HepG2 (cell line): ENCODE data around the gene DOK1. TPM values are rescaled to one million over a fixed set of nuclear protein-coding genes. Genes with fewer than 3 reads are reported as not detected.

Experiments used
- DPF2 ChIP-seq: sonication (generic); formaldehyde crosslinking; IDR thresholded peaks from 2 replicates; pipeline ENCODE4 v1.4.0; 2020; ENCODE audit warnings: mild to moderate bottlenecking, low read depth, missing genetic modification reagents, borderline replicate concordance
- E2F2 ChIP-seq: sonication (generic); formaldehyde crosslinking; IDR thresholded peaks from 2 replicates; pipeline ENCODE4 v1.4.0; 2020; ENCODE audit warnings: missing genetic modification reagents, borderline replicate concordance
- FOXC1 ChIP-seq: sonication (generic); formaldehyde crosslinking; IDR thresholded peaks from 2 replicates; pipeline ENCODE4 v1.8.0; 2022; ENCODE audit warnings: mild to moderate bottlenecking, missing genetic modification reagents, borderline replicate concordance
- HINFP ChIP-seq: sonication (generic); formaldehyde crosslinking; IDR thresholded peaks from 2 replicates; pipeline ENCODE4 v1.4.0; 2020; ENCODE audit warnings: low read depth, mild to moderate bottlenecking, missing genetic modification reagents
- HNRNPL ChIP-seq: fragments of 200-400 bp; formaldehyde crosslinking; IDR thresholded peaks from 2 replicates; pipeline ENCODE4 v1.6.1; 2017; ENCODE audit warnings: mild to moderate bottlenecking, low read depth, low read length
- JUN ChIP-seq: sonication (generic); formaldehyde crosslinking; IDR thresholded peaks from 2 replicates; pipeline ENCODE4 v1.4.0; 2020; ENCODE audit warnings: mild to moderate bottlenecking, missing genetic modification reagents
- RNF219 ChIP-seq: sonication (generic); formaldehyde crosslinking; IDR thresholded peaks from 2 replicates; pipeline ENCODE4 v1.5.0; 2020; ENCODE audit warnings: mild to moderate bottlenecking, missing genetic modification reagents
- RORA ChIP-seq: sonication (generic); formaldehyde crosslinking; IDR thresholded peaks from 2 replicates; pipeline ENCODE4 v1.5.0; 2020; ENCODE audit warnings: mild to moderate bottlenecking, missing genetic modification reagents, moderate library complexity
- SMAD3 ChIP-seq: sonication (generic); formaldehyde crosslinking; IDR thresholded peaks from 2 replicates; pipeline ENCODE4 v1.4.0; 2020; ENCODE audit warnings: missing genetic modification reagents
- TGIF2 ChIP-seq: IDR thresholded peaks from 2 replicates; pipeline ENCODE4 v1.6.1; 2016; ENCODE audit warnings: control low read depth, missing compliant biosample characterization
- ZFP41 ChIP-seq: sonication (generic); formaldehyde crosslinking; IDR thresholded peaks from 2 replicates; pipeline ENCODE4 v1.4.0; 2020; ENCODE audit warnings: mild to moderate bottlenecking, missing genetic modification reagents, borderline replicate concordance
- ZKSCAN8 ChIP-seq: IDR thresholded peaks from 2 replicates; pipeline ENCODE4 v1.6.1; 2016; ENCODE audit warnings: borderline replicate concordance, missing genetic modification reagents, missing compliant biosample characterization
- ZMAT3 ChIP-seq: sonication (generic); formaldehyde crosslinking; conservative IDR thresholded peaks from 2 replicates; pipeline ENCODE4 v1.7.0; 2021; ENCODE audit warnings: missing genetic modification reagents
- ZNF337 ChIP-seq: sonication (generic); formaldehyde crosslinking; IDR thresholded peaks from 2 replicates; pipeline ENCODE4 v1.5.1; 2020; ENCODE audit warnings: missing genetic modification reagents, low read depth, mild to moderate bottlenecking, borderline replicate concordance
- ZNF576 ChIP-seq: sonication (generic); formaldehyde crosslinking; IDR thresholded peaks from 2 replicates; pipeline ENCODE4 v1.4.0; 2020; ENCODE audit warnings: mild to moderate bottlenecking, missing genetic modification reagents
- polyA plus RNA-seq, 8 experiments: library from polyadenylated mRNA; depleted of rRNA in 3 of 8; stranded (reverse) in 7 of 8; unstranded in 1 of 8; fragments of >200 nt; fragmentation: Illumina TruSeq in 4 of 8; extraction: Trizol in 4 of 8; gene quantifications; 2 replicates each; pipeline versions ENCODE4 v1.2.1 to v1.2.3, GENCODE V29; 2011 to 2016; ENCODE audit warnings: low read depth in 4 of 8, missing spikeins in 1 of 8, mixed read lengths in 1 of 8; ENCODE audit not compliant: insufficient read depth in 1 of 8
- total RNA-seq, 5 experiments: library from RNA; depleted of rRNA; stranded (reverse); fragments of >200 nt; fragmentation: Illumina TruSeq; extraction: Trizol; gene quantifications; 2 replicates each; pipeline ENCODE4 v1.2.3, GENCODE V29; 2016; ENCODE audit warnings: low read depth in 1 of 5
- TF ChIP-seq, protein P1 (sequence below): sonication (generic); formaldehyde crosslinking; IDR thresholded peaks from 2 replicates; pipeline ENCODE4 v1.5.1; 2020; ENCODE audit warnings: missing genetic modification reagents, mild to moderate bottlenecking, borderline replicate concordance
- TF ChIP-seq, protein P2 (sequence below): sonication (generic); formaldehyde crosslinking; conservative IDR thresholded peaks from 2 replicates; pipeline ENCODE4 v1.4.0; 2020; ENCODE audit warnings: mild to moderate bottlenecking, missing genetic modification reagents, moderate library complexity

The DOK1 gene
- total and polyA plus RNA-seq, 2 of the 13 experiments (the other 11 are each of a cell fraction or from before 2014, with no cell fraction given), result 0.53 to 0.74 TPM

GRCh38 chr2:74507926-74508520, 46.5 kb upstream of the DOK1 start (continued):
- no peak for TF ChIP-seq ZKSCAN8
- TF ChIP-seq, protein P1, sequence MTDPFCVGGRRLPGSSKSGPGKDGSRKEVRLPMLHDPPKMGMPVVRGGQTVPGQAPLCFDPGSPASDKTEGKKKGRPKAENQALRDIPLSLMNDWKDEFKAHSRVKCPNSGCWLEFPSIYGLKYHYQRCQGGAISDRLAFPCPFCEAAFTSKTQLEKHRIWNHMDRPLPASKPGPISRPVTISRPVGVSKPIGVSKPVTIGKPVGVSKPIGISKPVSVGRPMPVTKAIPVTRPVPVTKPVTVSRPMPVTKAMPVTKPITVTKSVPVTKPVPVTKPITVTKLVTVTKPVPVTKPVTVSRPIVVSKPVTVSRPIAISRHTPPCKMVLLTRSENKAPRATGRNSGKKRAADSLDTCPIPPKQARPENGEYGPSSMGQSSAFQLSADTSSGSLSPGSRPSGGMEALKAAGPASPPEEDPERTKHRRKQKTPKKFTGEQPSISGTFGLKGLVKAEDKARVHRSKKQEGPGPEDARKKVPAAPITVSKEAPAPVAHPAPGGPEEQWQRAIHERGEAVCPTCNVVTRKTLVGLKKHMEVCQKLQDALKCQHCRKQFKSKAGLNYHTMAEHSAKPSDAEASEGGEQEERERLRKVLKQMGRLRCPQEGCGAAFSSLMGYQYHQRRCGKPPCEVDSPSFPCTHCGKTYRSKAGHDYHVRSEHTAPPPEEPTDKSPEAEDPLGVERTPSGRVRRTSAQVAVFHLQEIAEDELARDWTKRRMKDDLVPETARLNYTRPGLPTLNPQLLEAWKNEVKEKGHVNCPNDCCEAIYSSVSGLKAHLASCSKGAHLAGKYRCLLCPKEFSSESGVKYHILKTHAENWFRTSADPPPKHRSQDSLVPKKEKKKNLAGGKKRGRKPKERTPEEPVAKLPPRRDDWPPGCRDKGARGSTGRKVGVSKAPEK (CRISPR knock-in tag), result no peak
- 0 out of 2 replicates have a peak, but pooled peaks have one; percentile 9 for TF ChIP-seq ZMAT3 (CRISPR knock-in tag)
- no peak for TF ChIP-seq ZFP41 (CRISPR knock-in tag)
- no peak for TF ChIP-seq ZNF576
- no peak for TF ChIP-seq JUN (CRISPR knock-in tag)
- 0 out of 2 replicates have a peak, but pooled peaks have one; percentile 3 for TF ChIP-seq HNRNPL
- 0 out of 2 replicates have a peak, but pooled peaks have one; percentile 4 for TF ChIP-seq ZNF337 (CRISPR knock-in tag)
- no peak for TF ChIP-seq SMAD3 (CRISPR knock-in tag)
- no peak for TF ChIP-seq E2F2 (CRISPR knock-in tag)
- TF ChIP-seq DPF2 (CRISPR knock-in tag), result no peak
- TF ChIP-seq, protein P2, sequence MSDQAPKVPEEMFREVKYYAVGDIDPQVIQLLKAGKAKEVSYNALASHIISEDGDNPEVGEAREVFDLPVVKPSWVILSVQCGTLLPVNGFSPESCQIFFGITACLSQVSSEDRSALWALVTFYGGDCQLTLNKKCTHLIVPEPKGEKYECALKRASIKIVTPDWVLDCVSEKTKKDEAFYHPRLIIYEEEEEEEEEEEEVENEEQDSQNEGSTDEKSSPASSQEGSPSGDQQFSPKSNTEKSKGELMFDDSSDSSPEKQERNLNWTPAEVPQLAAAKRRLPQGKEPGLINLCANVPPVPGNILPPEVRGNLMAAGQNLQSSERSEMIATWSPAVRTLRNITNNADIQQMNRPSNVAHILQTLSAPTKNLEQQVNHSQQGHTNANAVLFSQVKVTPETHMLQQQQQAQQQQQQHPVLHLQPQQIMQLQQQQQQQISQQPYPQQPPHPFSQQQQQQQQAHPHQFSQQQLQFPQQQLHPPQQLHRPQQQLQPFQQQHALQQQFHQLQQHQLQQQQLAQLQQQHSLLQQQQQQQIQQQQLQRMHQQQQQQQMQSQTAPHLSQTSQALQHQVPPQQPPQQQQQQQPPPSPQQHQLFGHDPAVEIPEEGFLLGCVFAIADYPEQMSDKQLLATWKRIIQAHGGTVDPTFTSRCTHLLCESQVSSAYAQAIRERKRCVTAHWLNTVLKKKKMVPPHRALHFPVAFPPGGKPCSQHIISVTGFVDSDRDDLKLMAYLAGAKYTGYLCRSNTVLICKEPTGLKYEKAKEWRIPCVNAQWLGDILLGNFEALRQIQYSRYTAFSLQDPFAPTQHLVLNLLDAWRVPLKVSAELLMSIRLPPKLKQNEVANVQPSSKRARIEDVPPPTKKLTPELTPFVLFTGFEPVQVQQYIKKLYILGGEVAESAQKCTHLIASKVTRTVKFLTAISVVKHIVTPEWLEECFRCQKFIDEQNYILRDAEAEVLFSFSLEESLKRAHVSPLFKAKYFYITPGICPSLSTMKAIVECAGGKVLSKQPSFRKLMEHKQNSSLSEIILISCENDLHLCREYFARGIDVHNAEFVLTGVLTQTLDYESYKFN (CRISPR knock-in tag), result no peak
- TF ChIP-seq HINFP (CRISPR knock-in tag), result 0 out of 2 replicates have a peak, but pooled peaks have one; percentile 41
- 0 out of 2 replicates have a peak, but pooled peaks have one; percentile 4 for TF ChIP-seq FOXC1
- TF ChIP-seq TGIF2 (CRISPR knock-in tag), result no peak
- TF ChIP-seq RORA (CRISPR knock-in tag), result no peak
- no peak for TF ChIP-seq RNF219 (CRISPR knock-in tag)
